Adrenal gland (tissue), 12 donors: ENCODE data around the gene SNED1. TPM values are rescaled to one million over a fixed set of nuclear protein-coding genes. Genes with fewer than 3 reads are reported as not detected.

Source experiments
- DNase-seq, 7 donors: peaks; one replicate each; pipeline ENCODE4 v3.0.0-alpha.2; 2019 to 2020
- H3K27ac ChIP-seq, 5 donors: fragments of 200-600 bp; sonication (generic) in 4 of 5; 1 replicate in 3 of 5; 2 replicates in 2 of 5; pipeline versions ENCODE4 v1.5.1 to v1.8.0; 2016 to 2020; ENCODE audit warnings: mild to moderate bottlenecking in 1 of 5
- H3K27me3 ChIP-seq: fragments of 200-600 bp; 2 replicates; pipeline ENCODE4 v1.8.0; 2021
- H3K36me3 ChIP-seq, 2 donors: fragments of 200-600 bp; replicated peaks in 1 of 2; 1 replicate in 1 of 2; 2 replicates in 1 of 2; pipeline versions ENCODE4 v1.5.1 to v1.8.0; 2018 to 2022
- H3K4me1 ChIP-seq, 2 donors: fragments of 200-600 bp; replicated peaks in 1 of 2; 1 replicate in 1 of 2; 2 replicates in 1 of 2; pipeline versions ENCODE4 v1.5.1 to v1.8.0; 2018 to 2021
- H3K4me3 ChIP-seq, 4 donors: fragments of 200-600 bp; sonication (generic) in 3 of 4; one replicate each; pipeline ENCODE4 v1.5.1; 2016 to 2018
- H3K9me3 ChIP-seq, 3 donors: fragments of 200-600 bp; sonication (generic) in 1 of 3; replicated peaks in 1 of 3; 1 replicate in 2 of 3; 2 replicates in 1 of 3; pipeline versions ENCODE4 v1.5.1 to v1.8.0; 2016 to 2021
- CTCF ChIP-seq, 6 experiments: fragments of 450-650 bp in 4 of 6; fragments of 200-600 bp in 2 of 6; sonication (generic) in 1 of 6; IDR thresholded peaks; 1 replicate in 5 of 6; 2 replicates in 1 of 6; pipeline versions ENCODE4 v1.5.1 to v1.8.0; 2016 to 2021; ENCODE audit warnings: antibody characterized with exemption in 6 of 6, mild to moderate bottlenecking in 2 of 6, moderate library complexity in 1 of 6
- POLR2A ChIP-seq, 2 donors: fragments of 450-650 bp; IDR thresholded peaks; one replicate each; pipeline ENCODE4 v1.6.1; 2017; ENCODE audit warnings: antibody characterized with exemption in 2 of 2, mild to moderate bottlenecking in 2 of 2, moderate library complexity in 1 of 2
- WGBS, 4 donors: extraction: QIAGEN DNeasy Blood & Tissue Kit in 2 of 4; methylation state at CpG; one replicate each; pipeline versions ENCODE4 v1.1.5 to v1.1.7; 2013 to 2017; 5-methylcytosine and 5-hydroxymethylcytosine counted together
- intact Hi-C, 2 donors: fragments of 100-400 bp; cut with DNase I; formaldehyde crosslinking; loops; one replicate each; pipeline versions ENCODE4 v1.14.1 to v1.15.0; 2022 to 2023
- polyA plus RNA-seq, 3 donors: library from polyadenylated mRNA; stranded (reverse); fragments of 200-250 nt in 2 of 3; fragments of 350-450 nt in 1 of 3; fragmentation: Illumina TruSeq in 1 of 3; extraction: RNeasy Lipid Tissue Mini Kit (QIAGEN cat#74804) in 1 of 3; gene quantifications; one replicate each; pipeline ENCODE4 v1.2.3, GENCODE V29; 2013 to 2014
- total RNA-seq, 9 donors: library from RNA; depleted of rRNA in 4 of 9; stranded (reverse); fragments of >200 nt in 4 of 9; fragments of 120-200 nt in 1 of 9; fragmentation: NEBNext Ultra II Directional in 1 of 9; extraction: Animal tissue kit (Norgen Biotek cat#: 25700) in 1 of 9; gene quantifications; one replicate each; pipeline versions ENCODE4 v1.1.0 to v1.2.4, GENCODE V29; 2013 to 2023
- donor health status: healthy with polysubstance abuse.
- donor health status: Bipolar disorder and iron deficiency.
- donor health status: DM: yes; HTN: yes; CAD: no.
- donor health status: DM: no; HTN: no; CAD: no.
- donor health status: DM: no; HTN: no; CAD: no.
- donor health status: DM: yes; HTN: yes; CAD: no.

SNED1 gene
- total and polyA plus RNA-seq, 12 donors, result 3.1 to 59.5 (median 22.9) TPM

DNA sequence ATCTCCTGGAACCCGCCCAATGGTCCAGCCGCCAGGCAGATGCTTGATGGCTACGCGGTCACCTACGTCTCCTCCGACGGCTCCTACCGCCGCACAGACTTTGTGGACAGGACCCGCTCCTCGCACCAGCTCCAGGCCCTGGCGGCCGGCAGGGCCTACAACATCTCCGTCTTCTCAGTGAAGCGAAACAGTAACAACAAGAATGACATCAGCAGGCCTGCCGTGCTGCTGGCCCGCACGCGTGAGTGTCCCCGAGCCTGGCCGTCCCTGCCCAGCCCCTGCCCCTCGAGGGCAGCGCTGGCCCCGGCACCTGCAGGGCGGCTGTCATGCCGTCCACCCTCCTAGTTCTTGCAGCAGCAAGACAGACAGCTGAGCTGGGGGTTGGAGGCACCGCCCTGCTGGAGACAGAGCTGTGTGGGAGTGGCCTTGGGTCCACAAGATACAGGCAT lies 67.0 kb downstream of the SNED1 start:
- H3K4me3 ChIP-seq, result no peak overlapping the region
- no peak overlapping the region for H3K27ac ChIP-seq
- H3K27me3 ChIP-seq, result no peaks in the 10 kb centered on the region
- intact Hi-C loops, result loop anchor here in 1 of 2 donors (10.0 kb wide), 1 partner anchor 211 kb away; no protein-coding TSS in a partner anchor
- H3K4me1 ChIP-seq, result peaks cover 0 to 4% of the 10 kb centered on the region in 2 donors
- TF ChIP-seq POLR2A (IDR thresholded peaks at IDR 0.05), result no peak
- no peak for TF ChIP-seq CTCF (IDR thresholded peaks at IDR 0.05)
- peak in 1 of 7 donors; percentile 35 for DNase-seq
- 93 to 97% (median 94%) methylated on average over 19 to 27 of the region's 27 CpGs for WGBS, 4 donors
- H3K9me3 ChIP-seq, result no peaks in the 10 kb centered on the region
- no peaks in the 10 kb centered on the region for H3K36me3 ChIP-seq

DNA sequence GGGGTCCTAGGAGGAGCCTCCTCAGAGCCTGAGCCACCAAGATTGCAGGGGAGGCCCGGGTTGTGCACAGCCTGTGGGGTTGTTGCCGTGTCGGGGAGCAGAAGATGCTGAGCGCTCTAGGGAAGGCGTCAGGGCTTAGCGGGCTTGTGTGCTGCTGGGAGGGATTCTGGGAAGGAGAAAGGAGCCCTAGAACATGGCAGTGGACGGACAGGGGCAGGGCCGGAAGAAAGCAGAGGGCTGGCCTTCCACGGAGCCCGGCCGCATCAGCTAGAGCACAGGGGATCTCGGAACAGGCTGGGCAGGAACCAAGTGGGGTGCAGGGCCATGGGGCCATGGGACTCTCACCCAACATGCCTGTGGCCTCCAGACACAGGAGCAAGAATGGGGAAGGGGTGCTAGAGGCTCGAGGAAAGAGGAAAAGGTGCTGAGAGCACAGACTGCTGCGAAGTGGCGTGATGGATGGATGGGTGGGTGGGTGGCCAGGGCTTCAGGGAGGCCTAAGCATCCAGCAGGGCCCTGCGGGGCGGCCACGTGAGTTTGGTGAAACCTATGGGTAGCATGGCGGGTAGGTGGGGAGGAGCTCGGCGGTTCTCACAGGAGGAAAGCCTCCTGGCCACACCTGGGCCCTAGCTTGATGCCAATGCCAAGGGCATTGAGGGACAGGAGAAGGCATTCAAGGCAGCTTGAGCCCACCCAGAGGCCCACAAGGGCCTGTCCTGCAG lies 67.9 kb downstream of the SNED1 start:
- Histone ChIP-seq H3K9me3 (no peaks in the 10 kb centered on the region), H3K4me1 (peaks cover 0 to 4% of the 10 kb centered on the region in 2 donors), H3K36me3 (no peaks in the 10 kb centered on the region), H3K27me3 (no peaks in the 10 kb centered on the region), H3K27ac (no peak overlapping the region), H3K4me3 (no peak overlapping the region)
- peak in 1 of 7 donors; percentile 37 for DNase-seq
- intact Hi-C loops, result loop anchor here in 1 of 2 donors (10.0 kb wide), 1 partner anchor 212 kb away; no protein-coding TSS in a partner anchor
- 93 to 95% (median 94%) methylated on average over 21 of the region's 21 CpGs for WGBS, 4 donors
- no peak for TF ChIP-seq POLR2A (IDR thresholded peaks at IDR 0.05)
- no peak for TF ChIP-seq CTCF (IDR thresholded peaks at IDR 0.05)

DNA sequence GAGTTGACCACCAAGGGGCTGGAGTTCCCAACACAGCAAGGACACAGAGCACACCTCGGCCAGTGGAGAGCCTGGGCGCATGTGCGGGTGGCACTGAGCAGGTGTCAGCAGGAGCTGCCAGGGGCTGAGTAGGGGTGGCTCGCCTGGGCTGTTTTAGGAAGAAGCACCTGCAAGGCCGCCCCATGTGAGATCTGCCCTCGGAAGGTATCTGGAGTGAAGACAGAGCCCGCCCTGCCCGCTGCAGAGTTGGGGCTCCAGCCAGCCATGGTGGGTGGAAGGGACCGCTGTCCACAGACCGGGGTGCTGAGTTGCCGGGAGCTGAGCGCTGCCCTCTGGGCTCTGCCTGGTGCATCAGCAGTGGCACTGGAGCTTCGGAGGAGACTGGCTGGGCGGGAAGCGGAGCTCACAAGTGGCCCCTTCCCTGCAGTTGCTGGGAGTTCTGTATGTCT lies 68.5 kb downstream of the SNED1 start:
- intact Hi-C loops, result loop anchor here in 1 of 2 donors (10.0 kb wide), 1 partner anchor 212 kb away; no protein-coding TSS in a partner anchor
- DNase-seq, result peak in 2 of 7 donors; percentile 21 to 43
- no peaks in the 10 kb centered on the region for H3K9me3 ChIP-seq
- TF ChIP-seq CTCF (IDR thresholded peaks at IDR 0.05) (no peak), POLR2A (IDR thresholded peaks at IDR 0.05) (no peak)
- peaks cover 0 to 4% of the 10 kb centered on the region in 2 donors for H3K4me1 ChIP-seq
- H3K4me3 ChIP-seq, result no peak overlapping the region
- no peak overlapping the region for H3K27ac ChIP-seq
- WGBS, 4 donors, result 87 to 100% (median 95%) methylated on average over 2 to 15 of the region's 15 CpGs
- no peaks in the 10 kb centered on the region for H3K36me3 ChIP-seq
- H3K27me3 ChIP-seq, result no peaks in the 10 kb centered on the region

DNA sequence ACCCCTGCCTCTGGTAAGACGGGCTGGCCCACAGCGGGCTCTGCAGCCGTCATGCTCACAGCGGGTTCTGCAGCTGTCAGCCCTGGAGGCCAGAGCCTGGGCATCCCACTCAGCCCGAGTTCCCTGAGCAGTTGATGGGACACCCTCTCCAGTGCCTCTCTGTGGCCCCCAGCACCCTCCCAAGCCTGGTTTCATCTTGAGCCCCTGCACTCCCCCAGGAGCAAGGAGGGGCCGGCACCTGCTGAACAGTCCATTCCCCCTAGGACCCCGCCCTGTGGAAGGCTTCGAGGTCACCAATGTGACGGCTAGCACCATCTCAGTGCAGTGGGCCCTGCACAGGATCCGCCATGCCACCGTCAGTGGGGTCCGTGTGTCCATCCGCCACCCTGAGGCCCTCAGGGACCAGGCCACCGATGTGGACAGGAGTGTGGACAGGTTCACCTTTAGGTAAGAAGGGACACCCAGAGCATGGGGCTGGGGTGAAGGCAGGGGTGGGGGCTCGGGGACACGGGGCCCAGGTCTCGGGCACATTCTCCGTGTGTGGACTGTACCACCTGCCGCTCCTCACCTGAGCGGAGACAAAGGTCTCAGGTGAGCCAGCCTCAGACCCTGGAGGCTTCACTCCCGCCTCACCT lies 69.2 kb downstream of the SNED1 start:
- H3K9me3 ChIP-seq, result no peaks in the 10 kb centered on the region
- no peak overlapping the region for H3K27ac ChIP-seq
- H3K36me3 ChIP-seq, result no peaks in the 10 kb centered on the region
- H3K27me3 ChIP-seq, result no peaks in the 10 kb centered on the region
- 92 to 95% (median 93%) methylated on average over 12 to 21 of the region's 21 CpGs for WGBS, 4 donors
- peaks cover 0 to 4% of the 10 kb centered on the region in 2 donors for H3K4me1 ChIP-seq
- DNase-seq, result peak in 1 of 7 donors; percentile 36
- no peak overlapping the region for H3K4me3 ChIP-seq
- TF ChIP-seq POLR2A (IDR thresholded peaks at IDR 0.05), result no peak
- no peak for TF ChIP-seq CTCF (IDR thresholded peaks at IDR 0.05)
- intact Hi-C loops, result loop anchor here in 1 of 2 donors (10.0 kb wide), 1 partner anchor 213 kb away; no protein-coding TSS in a partner anchor
